ENCODE measurements around the gene CEMIP. TPM values are rescaled to one million over a fixed set of nuclear protein-coding genes. Genes with fewer than 3 reads are reported as not detected.

Gene CEMIP
- total and polyA plus RNA-seq, 2 experiments from 2014 or later = 2.3 to 4.4 TPM

GRCh38 chr15:80913541-80913940 lies 134.4 kb downstream of the CEMIP start:
- Histone ChIP-seq H3K9me2 (replicated peaks; ENCODE audit: insufficient read depth) (no peaks in the 10 kb centered on the region), H3K79me2 (no peaks in the 10 kb centered on the region), H3K4me1 (ENCODE audit: insufficient read depth) (no peaks in the 10 kb centered on the region), H3K4me2 (no peak overlapping the region), H3K36me3 (replicated peaks; ENCODE audit: insufficient read depth, low read depth) (no peaks in the 10 kb centered on the region), H3K4me3 (no peak overlapping the region), H3K9me3 (ENCODE audit: low read depth) (no peaks in the 10 kb centered on the region), H4K20me1 (ENCODE audit: insufficient read depth, poor library complexity, severe bottlenecking) (no peaks in the 10 kb centered on the region), H2AFZ (no peak overlapping the region), H3K27ac (no peak overlapping the region), H3K27me3 (no peaks in the 10 kb centered on the region)
- WGBS (ENCODE audit: low lambda C conversion rate, missing lambda C conversion rate) = 79% methylated on average over 5 of the region's 5 CpGs
- DNase-seq (ENCODE audit: low spot score) = no peak
- TF ChIP-seq EZH2phosphoT487 (IDR thresholded peaks at IDR 0.05; ENCODE audit: low read depth, severe bottlenecking, unreplicated experiment) (no peak), CTCF (IDR thresholded peaks at IDR 0.05; ENCODE audit: poor library complexity) (no peak), EZH2 (IDR thresholded peaks at IDR 0.05; ENCODE audit: borderline replicate concordance) (no peak)

GRCh38 chr15:80915472-80915871 lies 136.3 kb downstream of the CEMIP start:
- WGBS (ENCODE audit: low lambda C conversion rate, missing lambda C conversion rate) = 29% methylated on average over 3 of the region's 3 CpGs
- TF ChIP-seq EZH2 (IDR thresholded peaks at IDR 0.05; ENCODE audit: borderline replicate concordance) (no peak), EZH2phosphoT487 (IDR thresholded peaks at IDR 0.05; ENCODE audit: low read depth, severe bottlenecking, unreplicated experiment) (no peak), CTCF (IDR thresholded peaks at IDR 0.05; ENCODE audit: poor library complexity) (no peak)
- no peak overlapping the region for H2AFZ ChIP-seq

GRCh38 chr15:80916056-80916455 lies 136.9 kb downstream of the CEMIP start:
- H2AFZ ChIP-seq = no peak overlapping the region
- no peaks in the 10 kb centered on the region for H3K27me3 ChIP-seq
- H3K9me3 ChIP-seq (ENCODE audit: low read depth) = no peaks in the 10 kb centered on the region
- H4K20me1 ChIP-seq (ENCODE audit: insufficient read depth, poor library complexity, severe bottlenecking) = no peaks in the 10 kb centered on the region
- no peak overlapping the region for H3K27ac ChIP-seq
- 52% methylated on average over 7 of the region's 7 CpGs for WGBS (ENCODE audit: low lambda C conversion rate, missing lambda C conversion rate)
- H3K36me3 ChIP-seq (replicated peaks; ENCODE audit: insufficient read depth, low read depth) = no peaks in the 10 kb centered on the region
- TF ChIP-seq EZH2 (IDR thresholded peaks at IDR 0.05; ENCODE audit: borderline replicate concordance) (no peak), CTCF (IDR thresholded peaks at IDR 0.05; ENCODE audit: poor library complexity) (no peak), EZH2phosphoT487 (IDR thresholded peaks at IDR 0.05; ENCODE audit: low read depth, severe bottlenecking, unreplicated experiment) (no peak)
- DNase-seq (ENCODE audit: low spot score) = no peak
- no peak overlapping the region for H3K4me2 ChIP-seq
- H3K4me1 ChIP-seq (ENCODE audit: insufficient read depth) = no peaks in the 10 kb centered on the region
- H3K9me2 ChIP-seq (replicated peaks; ENCODE audit: insufficient read depth) = no peaks in the 10 kb centered on the region
- no peaks in the 10 kb centered on the region for H3K79me2 ChIP-seq
- no peak overlapping the region for H3K4me3 ChIP-seq

More at GRCh38 chr15:80915472-80915871, 136.3 kb downstream of the CEMIP start:
- no peaks in the 10 kb centered on the region for H4K20me1 ChIP-seq (ENCODE audit: insufficient read depth, poor library complexity, severe bottlenecking)
- H3K79me2 ChIP-seq = no peaks in the 10 kb centered on the region
- no peaks in the 10 kb centered on the region for H3K9me2 ChIP-seq (replicated peaks; ENCODE audit: insufficient read depth)
- no peak for DNase-seq (ENCODE audit: low spot score)
- H3K36me3 ChIP-seq (replicated peaks; ENCODE audit: insufficient read depth, low read depth) = no peaks in the 10 kb centered on the region
- no peak overlapping the region for H3K27ac ChIP-seq
- H3K4me2 ChIP-seq = no peak overlapping the region
- H3K4me1 ChIP-seq (ENCODE audit: insufficient read depth) = no peaks in the 10 kb centered on the region
- H3K27me3 ChIP-seq = no peaks in the 10 kb centered on the region
- no peaks in the 10 kb centered on the region for H3K9me3 ChIP-seq (ENCODE audit: low read depth)
- no peak overlapping the region for H3K4me3 ChIP-seq
